ENCODE data around the gene COX6B2.

GRCh38 chr19:55305491-55305890, 49.0 kb downstream of the COX6B2 start:
- TF ChIP-seq EZH2phosphoT487 (IDR thresholded peaks at IDR 0.05) (no peak), CTCF (IDR thresholded peaks at IDR 0.05) (no peak)
